T-helper 17 cell (primary cell): Measurements from ENCODE around the gene ING4. TPM values are rescaled to one million over a fixed set of nuclear protein-coding genes. Genes with fewer than 3 reads are reported as not detected.

ENCODE experiments used
- ATAC-seq: fragments of 150-1000 bp; cut with Tn5 transposase; 2 replicates; pipeline ENCODE4 v1.10.0; 2021; ENCODE audit warnings: mild to moderate bottlenecking, moderate library complexity
- DNase-seq, 3 donors: peaks; one replicate each; pipeline versions ENCODE4 v3.0.0 to v3.0.0-alpha.2; 2020 to 2021
- H3K9me3 ChIP-seq: one replicate; pipeline ENCODE4 v1.7.0; 2013; ENCODE audit warnings: low read length, mild to moderate bottlenecking; ENCODE audit not compliant: control insufficient read depth, poor library complexity, severe bottlenecking
- H3K27ac Mint-ChIP-seq: one replicate; pipeline ENCODE4 v1.8.0; 2022; ENCODE audit warnings: mild to moderate bottlenecking, moderate library complexity, mixed read lengths
- H3K27me3 Mint-ChIP-seq: one replicate; pipeline ENCODE4 v1.8.0; 2022; ENCODE audit warnings: mixed read lengths
- H3K36me3 Mint-ChIP-seq: one replicate; pipeline ENCODE4 v1.8.0; 2022; ENCODE audit warnings: low read depth, mixed read lengths
- H3K4me1 Mint-ChIP-seq: one replicate; pipeline ENCODE4 v1.8.0; 2022; ENCODE audit warnings: mild to moderate bottlenecking, mixed read lengths
- H3K4me3 Mint-ChIP-seq: one replicate; pipeline ENCODE4 v1.8.0; 2022; ENCODE audit warnings: mild to moderate bottlenecking, moderate library complexity, mixed read lengths
- total RNA-seq, 4 donors: library from RNA in 2 of 4; stranded (reverse) in 2 of 4; gene quantifications; one replicate each; pipeline ENCODE4 v1.2.3 and lab custom pipeline; 2022 to 2026

ING4 gene
- total RNA-seq, 2 donors from 2014 or later = 28.1 to 29.3 TPM

GRCh38 chr12:6605421-6606330, 57.2 kb downstream of the ING4 start:
- no peak overlapping the region for H3K4me3 Mint-ChIP-seq
- H3K27ac Mint-ChIP-seq = no peak overlapping the region
- peaks cover 9% of the 10 kb centered on the region for H3K36me3 Mint-ChIP-seq
- no peaks in the 10 kb centered on the region for H3K27me3 Mint-ChIP-seq
- no peaks in the 10 kb centered on the region for H3K9me3 ChIP-seq
- peaks cover 44% of the 10 kb centered on the region for H3K4me1 Mint-ChIP-seq
- DNase-seq (peak in 2 of 3 donors; percentile 20 to 42), ATAC-seq (peak; percentile 29)

DNA sequence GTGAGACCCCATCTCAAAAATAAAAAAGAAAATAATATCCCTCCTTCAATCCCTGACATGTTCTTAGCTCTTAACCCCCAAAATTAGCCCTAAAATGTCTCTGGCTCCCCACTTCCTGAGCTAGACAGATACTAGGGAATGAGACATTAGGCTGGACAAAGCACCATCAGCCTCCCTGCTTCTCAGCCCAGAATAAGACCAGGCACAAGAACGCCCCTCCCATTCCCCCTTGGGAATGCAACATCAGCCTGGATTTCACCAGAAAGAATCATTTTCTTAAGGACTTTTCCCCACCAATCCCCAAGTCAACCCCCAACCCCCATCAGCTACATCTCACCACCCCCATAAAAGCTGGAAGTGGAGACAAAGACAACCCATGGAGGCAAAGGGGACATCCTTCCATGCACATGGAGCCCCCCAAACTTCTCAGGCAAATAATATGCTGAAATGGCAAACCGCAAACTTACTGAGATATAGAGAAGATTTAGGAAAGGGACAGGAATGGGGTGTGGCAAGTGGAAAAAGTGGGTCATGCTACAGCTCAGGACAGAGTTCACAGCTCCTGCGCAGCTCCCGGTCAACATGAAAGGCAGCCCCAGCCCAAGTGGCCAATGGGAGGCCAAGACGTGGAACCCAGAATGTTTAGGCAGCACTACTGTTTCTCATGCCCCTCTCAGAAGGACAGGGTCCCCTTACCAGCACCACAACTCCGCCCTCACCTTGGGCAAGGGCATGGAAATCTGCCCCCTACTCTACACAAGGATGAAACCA, 58.5 kb downstream of the ING4 start:
- Mint-ChIP-seq H3K27me3 (no peaks in the 10 kb centered on the region), H3K4me3 (no peak overlapping the region), H3K36me3 (peaks cover 9% of the 10 kb centered on the region), H3K4me1 (peaks cover 47% of the 10 kb centered on the region), H3K27ac (no peak overlapping the region)
- no peaks in the 10 kb centered on the region for H3K9me3 ChIP-seq
- DNase-seq (no peak), ATAC-seq (no peak)

GRCh38 chr12:6603095-6603567, 59.8 kb downstream of the ING4 start:
- ATAC-seq (no peak), DNase-seq (peak in 1 of 3 donors; percentile 35)
- H3K27me3 Mint-ChIP-seq = no peaks in the 10 kb centered on the region
- no peak overlapping the region for H3K27ac Mint-ChIP-seq
- no peak overlapping the region for H3K4me3 Mint-ChIP-seq
- peaks cover 9% of the 10 kb centered on the region for H3K36me3 Mint-ChIP-seq
- H3K4me1 Mint-ChIP-seq = peaks cover 47% of the 10 kb centered on the region
- no peaks in the 10 kb centered on the region for H3K9me3 ChIP-seq

DNA sequence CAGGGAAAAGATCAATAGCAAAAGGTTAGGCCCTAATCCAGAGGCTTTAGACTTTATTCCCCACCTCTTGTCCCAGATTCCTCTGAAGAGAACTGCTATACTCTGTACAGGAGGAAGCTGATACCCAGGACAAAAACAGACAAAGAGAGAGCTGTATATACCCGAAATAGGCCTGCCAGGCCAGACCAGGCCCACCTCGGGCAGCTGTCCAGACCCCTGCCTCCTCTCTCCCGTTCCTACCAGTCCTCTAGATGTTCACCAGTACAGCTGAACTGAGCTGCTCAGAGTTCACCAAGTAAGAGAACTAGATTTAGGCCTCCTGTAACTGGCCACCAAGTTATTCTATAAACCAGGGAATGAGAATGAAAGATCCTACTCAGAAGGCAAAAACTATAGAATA, 60.4 kb downstream of the ING4 start:
- Mint-ChIP-seq H3K4me1 (peaks cover 51% of the 10 kb centered on the region), H3K36me3 (peaks cover 11% of the 10 kb centered on the region), H3K4me3 (peak overlapping the region; percentile 52), H3K27me3 (no peaks in the 10 kb centered on the region), H3K27ac (no peak overlapping the region)
- ATAC-seq (no peak), DNase-seq (no peak)
- H3K9me3 ChIP-seq = no peaks in the 10 kb centered on the region

Other genes with a start within 250 kb of the ING4 start
- 10 to 100 TPM; 66.7 to 76.1 TPM for gene CD27, start 218.2 kb downstream of the ING4 start, total RNA-seq
- gene TAPBPL, start 211.1 kb downstream of the ING4 start, total RNA-seq = 10 to 100 TPM; 19.6 to 23.1 TPM
- gene VAMP1, start 192.4 kb downstream of the ING4 start, total RNA-seq = 10 to 100 TPM; 33.1 to 38.5 TPM
- 10 to 100 TPM; 36.6 to 42.2 TPM for gene MRPL51, start 169.9 kb downstream of the ING4 start, total RNA-seq
- 10 to 100 TPM; 16.9 to 24.3 TPM for gene NCAPD2, start 169.0 kb downstream of the ING4 start, total RNA-seq
- 100 to 1,000 TPM; 640 to 695 TPM for gene GAPDH, start 128.6 kb downstream of the ING4 start, total RNA-seq
- 10 to 100 TPM; 29.3 to 37.3 TPM for gene IFFO1, start 107.1 kb downstream of the ING4 start, total RNA-seq
- gene NOP2, start 94.8 kb downstream of the ING4 start, total RNA-seq = 100 to 1,000 TPM in 1 of 2 donors, 10 to 100 TPM in 1; 90.0 to 122 TPM
- 100 to 1,000 TPM; 461 to 574 TPM for gene CHD4, start 55.7 kb downstream of the ING4 start, total RNA-seq
- 1 to 10 TPM; 2.9 to 8.1 TPM for gene LPAR5, start 27.2 kb downstream of the ING4 start, total RNA-seq
- gene ACRBP, start 15.7 kb downstream of the ING4 start, total RNA-seq = 10 to 100 TPM in 1 of 2 donors, 1 to 10 TPM in 1; 3.4 to 90.0 TPM
- 10 to 100 TPM; 62.9 to 66.3 TPM for gene ZNF384, start 26.3 kb upstream of the ING4 start, total RNA-seq
- gene PIANP, start 37.7 kb upstream of the ING4 start, total RNA-seq = 1 to 10 TPM; 1.3 to 1.9 TPM
- 10 to 100 TPM; 13.9 to 17.9 TPM for gene COPS7A, start 60.9 kb upstream of the ING4 start, total RNA-seq
- 100 to 1,000 TPM; 104 to 108 TPM for gene MLF2, start 90.0 kb upstream of the ING4 start, total RNA-seq
- 10 to 100 TPM in 1 of 2 donors, 1 to 10 TPM in 1; 7.0 to 12.0 TPM for gene PTMS, start 103.2 kb upstream of the ING4 start, total RNA-seq
- gene LAG3, start 109.4 kb upstream of the ING4 start, total RNA-seq = 1 to 10 TPM; 3.8 to 4.6 TPM
- 100 to 1,000 TPM; 187 to 205 TPM for gene CD4, start 126.4 kb upstream of the ING4 start, total RNA-seq
- gene GPR162, start 158.7 kb upstream of the ING4 start, total RNA-seq = under 1 TPM in 1 of 2 donors, not detected in 1; 0.63 TPM
- 1 to 10 TPM in 1 of 2 donors, under 1 TPM in 1; 0.97 to 1.3 TPM for gene P3H3, start 165.3 kb upstream of the ING4 start, total RNA-seq
- gene GNB3, start 177.8 kb upstream of the ING4 start, total RNA-seq = under 1 TPM; 0.26 to 0.45 TPM
- gene CDCA3, start 188.2 kb upstream of the ING4 start, total RNA-seq = under 1 TPM; 0.65 to 0.87 TPM
- gene USP5, start 189.0 kb upstream of the ING4 start, total RNA-seq = 10 to 100 TPM; 65.7 to 76.1 TPM
- 100 to 1,000 TPM; 140 to 144 TPM for gene TPI1, start 204.4 kb upstream of the ING4 start, total RNA-seq
- gene SPSB2, start 210.2 kb upstream of the ING4 start, total RNA-seq = 1 to 10 TPM; 6.7 to 8.7 TPM
- gene LRRC23, start 241.7 kb upstream of the ING4 start, total RNA-seq = 10 to 100 TPM in 1 of 2 donors, 1 to 10 TPM in 1; 7.3 to 13.4 TPM